Hematopoietic multipotent progenitor cell (in vitro differentiated cells): Measurements from ENCODE around the gene TENT5C. TPM values are rescaled to one million over a fixed set of nuclear protein-coding genes. Genes with fewer than 3 reads are reported as not detected.
A peak's percentile ranks its signal among the peaks of the same experiment; 100 is the strongest.

Experiments
- DNase-seq, 3 donors: peaks; one replicate each; pipeline ENCODE4 v3.0.0-alpha.2; 2011 to 2015; ENCODE audit warnings: low read depth in 2 of 3, low spot score in 2 of 3
- total RNA-seq: library from RNA; depleted of rRNA; stranded (reverse); fragments of >200 nt; gene quantifications from one replicate; pipeline ENCODE4 v1.2.3, GENCODE V29; 2012

Gene TENT5C
- total RNA-seq, 1 donor: 12.4 TPM

DNA sequence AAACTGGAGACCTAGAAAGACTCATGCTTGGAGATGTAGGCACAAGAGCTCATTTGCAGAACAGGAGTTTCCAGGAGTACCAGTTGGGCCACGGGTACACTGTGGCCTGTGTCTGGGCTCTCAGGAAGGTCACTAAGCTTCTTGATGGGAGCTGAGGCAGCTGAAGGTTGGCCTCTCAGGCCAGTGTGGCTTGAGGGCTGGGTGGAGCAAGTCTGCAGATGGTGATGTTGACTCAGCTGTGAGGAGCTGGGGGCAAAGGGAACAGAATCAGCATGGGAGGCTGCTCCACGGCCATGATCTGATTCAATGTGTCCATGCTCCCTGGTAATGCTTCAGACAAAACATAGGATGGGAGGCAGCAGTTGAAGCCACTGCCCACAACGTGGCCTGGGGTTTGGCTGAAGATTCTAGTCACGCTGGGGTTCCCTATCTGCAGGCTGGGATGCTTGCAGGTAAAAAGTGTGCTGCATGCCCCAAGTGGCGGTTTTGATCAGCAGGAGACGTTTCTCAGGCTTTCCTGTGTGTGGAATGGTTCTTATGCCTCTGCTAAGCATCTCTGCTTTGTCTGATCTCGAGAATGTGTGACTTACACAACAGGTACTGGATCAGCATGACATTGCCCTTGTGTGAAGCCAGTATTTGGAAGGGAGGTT is 15.4 kb upstream of the TENT5C start:
- DNase-seq: no peak

DNA sequence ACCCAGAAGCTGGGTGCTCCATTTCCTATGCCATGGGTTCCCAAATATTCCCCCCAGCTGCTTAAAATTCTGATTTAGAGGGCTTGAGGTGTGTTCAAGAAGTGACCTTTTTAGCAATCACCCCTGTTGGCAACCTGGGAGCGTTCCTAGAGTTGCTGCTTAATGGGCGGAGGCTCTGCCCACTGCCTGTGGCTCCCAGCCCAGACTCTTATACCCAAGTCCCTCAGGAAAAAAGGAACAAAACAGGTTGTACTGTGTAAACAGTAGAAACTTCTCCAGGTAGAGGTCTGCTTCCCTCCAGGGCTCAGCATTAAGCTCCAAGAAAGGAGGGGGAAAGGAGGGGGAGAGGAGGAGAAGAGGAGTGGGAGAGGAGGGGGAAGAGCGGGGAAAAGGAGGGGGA is 14.6 kb upstream of the TENT5C start:
- no peak for DNase-seq

DNA sequence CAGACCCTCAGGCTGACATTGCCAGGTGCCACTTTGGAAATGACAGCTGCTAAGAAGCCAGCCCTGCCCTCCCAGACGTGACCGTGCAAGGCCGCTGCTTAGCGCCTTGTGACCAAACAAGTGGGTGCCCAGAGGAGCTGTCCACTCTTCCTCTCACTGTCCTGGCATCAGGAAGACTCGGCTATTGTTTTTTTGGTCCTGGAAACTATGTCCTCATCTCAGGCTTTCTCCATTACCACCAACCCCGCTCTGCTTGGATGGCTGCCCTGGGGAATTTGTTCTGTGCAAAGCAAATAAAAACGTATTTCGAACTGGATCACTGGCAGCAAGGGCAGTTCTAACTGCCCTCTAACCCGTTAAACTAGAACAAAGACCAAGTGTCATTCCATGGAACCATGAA is 13.7 kb upstream of the TENT5C start:
- DNase-seq: no peak

DNA sequence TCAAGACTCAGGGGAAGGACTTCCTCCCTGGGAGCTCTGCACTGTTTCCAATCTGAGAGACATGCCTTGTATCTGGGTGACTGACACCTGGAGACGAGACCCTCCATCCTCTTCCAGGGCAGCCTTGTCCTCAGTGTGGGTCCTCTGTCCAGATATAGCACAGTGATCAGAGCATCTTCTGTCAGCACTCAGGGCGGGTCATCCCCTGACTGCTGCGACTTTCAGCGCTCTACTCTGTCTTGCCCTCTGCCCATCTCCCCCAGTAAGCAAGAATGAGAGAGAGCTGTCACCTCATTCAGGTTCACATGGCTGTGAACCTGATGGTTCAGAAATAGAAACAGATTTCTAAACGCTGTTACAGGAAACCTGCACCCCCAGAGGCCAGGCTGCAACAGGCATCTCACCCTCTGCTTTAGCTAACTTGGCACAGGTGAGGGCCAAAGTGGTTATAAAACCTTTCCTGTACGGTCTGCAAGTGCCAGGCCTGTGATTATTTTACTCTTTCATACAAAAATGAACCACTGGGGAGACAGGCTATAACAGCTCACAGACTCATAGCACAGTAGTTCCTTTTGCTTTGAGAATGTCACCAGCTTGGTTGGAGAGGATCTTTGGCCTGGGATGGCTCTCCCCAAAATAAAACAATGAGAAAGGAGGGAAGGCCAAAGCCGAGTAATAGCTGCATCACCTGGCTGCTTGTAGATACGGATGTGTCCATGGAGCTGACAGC is 11.4 kb upstream of the TENT5C start:
- DNase-seq: no peak

DNA sequence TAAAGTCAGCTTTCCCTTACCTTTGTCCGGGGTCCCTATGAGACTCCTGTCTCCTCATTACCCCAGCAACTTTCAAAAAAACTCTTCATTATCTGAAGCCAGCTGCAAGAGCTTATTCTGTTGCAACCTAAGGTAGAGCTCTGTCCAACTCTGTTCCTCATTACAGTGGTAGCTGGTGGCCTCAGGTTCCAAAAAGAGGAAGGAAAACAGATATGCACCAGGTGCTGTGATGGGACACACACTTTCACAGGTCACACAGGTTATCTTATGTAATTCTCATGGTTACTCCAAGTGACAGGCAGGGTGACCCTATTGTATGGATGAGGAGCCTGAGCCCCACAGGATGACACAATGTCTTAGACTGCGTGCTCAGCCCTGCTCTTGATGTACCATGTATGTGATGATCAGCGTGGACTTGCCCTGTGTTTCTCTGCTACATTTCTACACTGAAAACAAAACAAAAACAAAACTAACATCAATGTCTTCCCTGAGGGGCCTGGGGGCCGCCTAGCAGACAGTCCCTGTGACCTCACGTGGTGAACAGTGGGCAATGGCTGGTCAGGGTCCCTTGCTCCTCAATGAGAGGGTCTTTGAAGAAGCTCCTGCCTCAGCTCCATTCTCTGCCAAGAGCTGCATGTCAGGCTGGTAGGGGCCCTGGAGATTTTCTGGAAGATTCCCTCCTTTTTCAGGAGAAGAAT is 9.7 kb upstream of the TENT5C start:
- DNase-seq: peak in 1 of 3 donors; percentile 46

DNA sequence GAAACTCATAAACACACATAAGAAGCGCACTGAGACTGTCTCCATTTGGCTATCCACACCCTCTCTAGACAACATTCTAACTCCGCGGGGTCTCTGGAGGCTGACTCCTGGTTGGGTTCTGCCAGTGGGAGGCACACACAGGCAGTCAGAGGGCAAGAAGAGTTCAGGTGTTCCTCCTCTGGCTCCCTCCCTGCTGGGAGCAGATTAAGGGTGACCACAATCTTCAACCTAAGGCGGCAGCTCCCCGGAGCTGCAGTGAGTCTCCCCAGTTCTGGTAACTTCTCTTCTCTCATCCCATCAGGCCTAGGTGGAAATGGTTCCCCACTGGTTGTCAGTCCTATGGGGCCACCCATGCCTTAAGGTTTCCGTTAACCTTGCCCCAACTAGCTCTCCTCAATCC is 7.4 kb upstream of the TENT5C start:
- DNase-seq: no peak

DNA sequence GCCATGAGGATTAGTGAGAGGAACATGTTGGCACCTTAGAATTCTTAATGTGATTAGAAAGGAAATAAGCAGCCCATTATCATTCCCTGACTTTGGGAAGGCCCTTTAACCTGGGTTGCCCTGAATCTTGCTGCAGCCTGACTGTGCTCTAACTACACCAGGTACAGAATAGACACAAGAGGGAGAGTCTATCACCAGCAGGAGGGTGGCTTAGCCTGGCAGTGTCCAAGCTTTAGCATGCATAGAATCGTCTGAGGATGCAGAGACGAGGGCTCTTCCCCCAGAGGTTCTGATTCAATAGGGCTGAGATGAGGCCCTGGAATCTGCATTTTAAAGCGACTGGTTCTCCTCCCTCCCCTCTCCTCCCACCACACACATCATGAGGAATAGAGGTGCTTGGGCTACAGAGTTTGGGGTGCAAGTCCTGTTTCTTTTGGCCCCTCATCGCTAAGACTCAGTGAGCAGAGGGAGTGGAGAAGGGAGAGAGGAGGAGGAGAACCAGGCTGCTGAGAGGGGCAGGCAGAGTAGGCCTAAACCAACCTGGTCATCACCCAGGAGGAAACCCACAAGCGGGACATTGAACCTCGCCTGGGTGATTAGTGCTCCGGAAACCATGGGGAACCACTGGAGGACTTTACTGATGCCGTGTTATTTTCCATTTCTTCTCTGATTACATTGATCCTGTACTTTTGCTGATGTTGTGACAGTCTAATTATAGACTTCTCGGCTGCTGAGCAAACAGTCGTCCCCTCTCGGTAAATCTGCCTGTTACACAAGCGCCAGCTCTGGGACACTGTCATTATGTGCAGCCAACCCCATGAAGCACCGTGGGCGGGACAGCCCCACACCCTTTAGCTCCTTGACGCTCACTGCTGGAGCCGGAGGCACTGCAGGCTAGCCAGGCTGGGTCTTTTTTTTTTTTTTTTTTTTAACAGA is 6.3 kb upstream of the TENT5C start:
- DNase-seq: no peak

DNA sequence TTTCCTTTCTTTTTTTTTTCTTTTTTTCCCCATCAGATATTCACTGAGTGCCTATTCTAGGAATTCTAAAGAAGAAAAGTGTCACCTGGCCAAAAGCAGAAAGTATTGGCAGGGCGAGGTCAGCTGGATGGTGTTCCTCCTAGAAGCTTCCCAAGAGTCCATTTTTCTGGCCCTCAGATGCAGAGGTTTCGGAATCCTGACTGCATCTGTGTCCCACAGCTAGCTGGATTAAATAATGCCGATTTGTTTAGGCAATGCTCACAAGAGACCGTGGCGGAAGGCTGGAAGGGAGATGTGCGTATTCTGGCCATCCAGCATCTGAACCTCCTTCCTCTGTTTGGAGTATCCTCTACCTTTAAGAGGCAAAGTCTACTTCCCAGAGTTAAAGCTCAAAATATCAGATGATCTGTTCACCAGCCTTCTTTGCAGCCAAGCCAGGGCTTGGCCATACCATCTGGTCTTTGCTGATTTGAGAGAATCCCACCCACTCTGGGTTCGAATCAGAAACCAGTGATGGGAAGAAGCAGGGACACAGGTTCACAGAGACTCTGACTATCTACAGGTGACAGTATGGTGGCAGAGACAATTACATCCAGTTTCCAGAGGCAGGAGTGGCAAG is 5.4 kb upstream of the TENT5C start:
- no peak for DNase-seq

DNA sequence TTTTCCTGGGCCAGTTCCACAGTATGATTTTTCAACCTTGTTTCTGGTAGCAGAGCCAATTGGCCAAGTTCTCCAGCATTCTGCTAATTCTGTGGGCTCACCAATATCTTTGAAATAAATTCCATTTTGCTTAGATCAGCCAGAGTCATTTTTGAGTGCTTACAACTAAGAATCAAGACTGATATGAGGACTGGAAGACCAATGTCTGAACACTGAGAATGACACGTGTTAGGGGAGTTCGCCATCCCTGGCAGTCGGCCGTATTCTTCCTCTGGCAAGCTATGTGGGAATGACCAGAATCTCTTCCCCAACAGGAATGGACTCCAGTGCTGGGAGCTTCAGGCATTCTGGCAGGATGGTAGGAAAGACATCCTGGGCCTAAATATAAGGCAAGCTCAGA is 4.9 kb upstream of the TENT5C start:
- DNase-seq: no peak

DNA sequence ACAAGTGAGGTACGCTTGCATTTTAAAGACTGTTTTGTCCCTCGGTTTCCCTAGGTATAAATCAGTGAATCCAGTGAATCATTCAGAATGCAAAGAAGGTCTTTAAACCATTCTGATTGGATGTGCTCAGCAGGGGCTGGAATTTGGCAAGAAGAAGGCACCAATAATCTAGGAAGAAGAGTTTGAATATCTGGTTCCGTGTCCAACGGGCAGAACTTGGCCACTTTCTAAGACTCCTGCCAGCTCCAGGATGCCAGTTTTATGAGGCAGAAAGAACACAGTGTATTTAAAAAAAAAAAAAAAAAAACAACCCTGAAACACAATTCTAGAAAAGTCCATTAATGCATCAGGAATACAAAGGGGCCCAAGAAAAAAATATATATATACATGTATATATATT is 3.0 kb upstream of the TENT5C start:
- DNase-seq: no peak

DNA sequence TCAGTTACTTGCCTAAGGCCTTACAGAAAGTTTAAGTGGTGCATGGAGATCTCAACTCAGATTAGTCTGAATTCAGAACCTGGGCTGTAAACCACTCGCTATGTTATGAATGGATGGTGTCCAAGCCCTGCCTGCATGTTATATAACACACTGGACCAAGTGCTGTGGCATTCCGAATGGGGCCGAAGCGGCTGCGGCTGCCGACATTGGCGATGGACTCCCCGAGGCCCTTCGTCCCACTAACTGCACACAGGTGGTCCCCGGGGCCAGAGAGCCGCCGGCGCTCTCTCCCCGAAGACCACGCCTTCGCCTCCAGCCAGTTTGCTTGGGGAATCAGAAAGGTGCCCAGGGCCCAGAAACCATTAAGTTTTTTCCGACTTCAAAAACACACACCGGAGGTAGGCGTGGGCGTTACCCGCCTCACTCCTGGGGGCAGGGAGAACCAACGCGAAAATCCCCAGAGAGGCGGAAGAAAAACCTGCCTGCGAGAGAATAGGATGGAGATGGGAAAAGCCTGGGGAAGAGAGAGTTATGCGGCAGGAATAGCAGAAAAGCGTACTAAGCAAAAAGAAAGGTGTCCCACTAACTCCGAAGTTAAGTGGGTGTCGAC is 579 bp upstream of the TENT5C start:
- DNase-seq: peak in 2 of 3 donors; percentile 13 to 21

DNA sequence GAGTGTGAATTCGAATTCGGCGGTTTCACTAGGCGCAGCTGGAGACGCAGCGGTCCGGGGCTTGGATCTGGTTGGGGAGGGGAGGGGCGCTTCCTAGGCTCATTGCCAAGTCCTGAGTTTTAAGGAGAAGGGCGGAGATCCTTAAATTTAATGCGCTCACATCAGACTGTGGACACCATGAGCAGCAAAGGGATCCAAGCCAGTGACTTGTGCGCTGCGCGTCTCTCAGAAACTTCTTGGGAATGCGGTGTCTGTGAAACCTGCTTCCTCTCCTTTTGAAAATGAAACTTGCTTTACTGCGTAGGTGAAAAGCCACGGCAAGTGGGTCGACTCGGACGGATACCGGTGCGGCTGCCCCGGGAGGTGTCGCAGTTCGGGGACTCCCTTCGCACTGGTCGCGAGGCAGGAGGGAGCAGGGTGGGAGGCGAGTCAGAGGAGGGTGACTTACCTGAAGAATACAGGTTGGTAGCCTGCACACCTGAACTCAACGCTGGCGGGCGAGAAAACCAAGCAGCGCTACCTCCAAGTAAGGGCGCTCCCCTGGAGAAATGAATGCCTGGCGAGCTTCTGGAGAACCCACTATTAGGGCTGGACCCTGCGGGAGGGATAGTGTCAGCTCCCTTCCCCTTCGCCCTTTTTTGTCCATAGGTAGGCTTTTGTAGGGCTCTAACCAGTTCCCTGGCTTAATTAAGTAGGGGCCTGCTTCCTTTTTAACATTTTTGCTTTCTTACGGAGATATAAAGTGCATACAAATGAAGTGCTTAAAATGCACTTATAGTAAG is 992 bp downstream of the TENT5C start:
- peak; percentile 35 to 52 (median 36) for DNase-seq

DNA sequence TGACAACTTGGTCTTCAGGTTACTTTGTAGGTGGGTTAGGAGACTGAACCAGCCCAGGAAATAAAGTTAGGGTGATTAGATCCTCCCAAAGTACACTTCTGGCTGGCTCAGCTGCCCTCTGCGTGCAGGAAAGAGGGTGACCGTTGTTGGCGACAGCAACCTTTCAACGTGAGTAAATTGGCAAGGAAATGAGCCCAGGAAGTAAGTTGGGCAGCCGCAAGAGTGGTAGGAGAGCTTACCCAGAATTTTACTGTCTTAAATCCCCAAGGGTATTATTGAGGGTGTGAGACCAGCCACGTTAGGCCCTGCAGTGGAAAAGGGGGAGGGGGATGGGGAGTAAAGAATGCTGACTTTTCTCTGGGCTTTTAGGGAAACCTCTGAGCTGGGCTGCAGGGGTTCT is 1.6 kb downstream of the TENT5C start:
- DNase-seq: peak in 2 of 3 donors; percentile 41 to 44

DNA sequence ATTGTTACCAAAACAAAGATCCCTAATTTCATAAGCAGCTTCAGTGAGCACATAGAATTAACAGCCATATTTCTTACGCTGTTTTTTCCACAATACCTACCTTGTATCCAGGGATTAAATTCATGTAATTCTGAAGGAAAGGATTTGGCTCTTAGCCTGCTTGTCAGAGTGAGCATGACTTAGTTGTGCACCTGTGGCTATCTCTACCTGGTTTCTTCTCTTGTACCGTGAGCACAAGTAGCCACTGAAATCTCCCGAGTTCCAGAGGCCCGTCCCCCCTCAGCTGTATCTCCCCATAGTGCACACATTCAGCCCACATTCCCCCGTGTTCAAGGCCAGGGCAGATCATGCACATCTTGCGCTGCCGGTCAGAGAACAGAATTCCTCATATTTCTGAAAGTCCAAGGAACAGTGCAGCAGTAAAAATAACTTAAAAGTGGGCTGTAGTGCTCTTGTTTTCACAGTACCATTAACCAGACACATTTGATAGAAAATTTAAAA is 2.3 kb downstream of the TENT5C start:
- DNase-seq: no peak

DNA sequence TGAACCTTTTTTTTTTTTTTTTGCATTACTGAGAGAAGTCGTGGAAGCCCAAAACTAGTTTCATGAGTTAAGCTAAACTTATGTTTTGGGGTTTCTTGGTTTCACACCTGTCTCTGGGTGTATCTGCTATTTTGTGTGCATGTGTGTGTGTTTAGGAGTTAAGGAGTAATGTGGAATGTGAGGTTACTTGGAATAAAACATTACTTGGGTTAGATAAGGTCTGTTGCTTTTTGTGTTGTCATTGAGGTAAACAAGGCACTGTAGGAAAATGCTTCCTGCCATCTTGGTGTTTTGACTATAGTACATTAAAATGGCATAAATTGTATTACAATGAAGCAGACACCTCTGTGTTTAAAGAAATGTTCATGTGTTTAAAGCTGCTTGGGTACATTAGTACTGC is 2.9 kb downstream of the TENT5C start:
- no peak for DNase-seq

DNA sequence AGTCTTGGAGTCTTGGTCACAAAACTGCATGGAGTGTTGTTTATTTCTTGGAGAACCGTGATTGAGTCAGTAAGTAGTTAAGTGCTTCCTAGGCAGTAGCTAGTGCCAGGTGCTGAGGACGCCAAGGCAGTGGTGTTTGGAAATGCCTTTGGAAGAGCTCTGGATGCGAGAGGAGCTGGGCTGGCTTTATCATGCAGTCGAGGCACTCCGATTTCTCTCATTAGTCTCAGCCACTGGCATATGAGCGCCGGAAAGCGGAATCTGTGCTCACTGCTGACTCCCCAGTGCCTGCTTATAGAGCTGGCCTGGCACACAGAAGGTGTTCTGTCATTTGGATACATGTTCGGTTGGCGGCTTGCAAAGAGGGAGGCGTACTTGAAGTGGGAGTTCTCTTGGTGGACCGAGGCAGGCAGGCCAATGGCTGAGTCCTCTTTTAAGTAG is 3.6 kb downstream of the TENT5C start:
- DNase-seq: no peak

DNA sequence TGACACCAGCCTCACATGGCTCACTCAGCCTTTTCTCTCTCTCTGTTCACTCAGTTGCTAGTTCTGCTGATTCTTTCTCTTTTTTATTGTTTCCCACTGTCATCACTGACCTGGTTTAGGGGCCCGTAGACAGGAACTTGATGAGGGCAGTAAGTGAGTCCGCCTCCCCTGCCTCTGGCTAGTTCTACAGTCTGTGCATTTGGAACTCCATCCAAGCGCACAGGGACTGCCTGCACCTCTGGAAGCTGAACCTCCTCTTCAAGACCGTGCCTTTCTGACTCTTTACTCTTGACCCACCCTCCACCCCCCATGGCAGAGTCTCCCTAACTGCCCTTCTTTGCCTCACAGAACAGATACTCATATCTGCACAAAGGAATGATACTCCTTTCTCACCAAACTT is 4.2 kb downstream of the TENT5C start:
- no peak for DNase-seq

DNA sequence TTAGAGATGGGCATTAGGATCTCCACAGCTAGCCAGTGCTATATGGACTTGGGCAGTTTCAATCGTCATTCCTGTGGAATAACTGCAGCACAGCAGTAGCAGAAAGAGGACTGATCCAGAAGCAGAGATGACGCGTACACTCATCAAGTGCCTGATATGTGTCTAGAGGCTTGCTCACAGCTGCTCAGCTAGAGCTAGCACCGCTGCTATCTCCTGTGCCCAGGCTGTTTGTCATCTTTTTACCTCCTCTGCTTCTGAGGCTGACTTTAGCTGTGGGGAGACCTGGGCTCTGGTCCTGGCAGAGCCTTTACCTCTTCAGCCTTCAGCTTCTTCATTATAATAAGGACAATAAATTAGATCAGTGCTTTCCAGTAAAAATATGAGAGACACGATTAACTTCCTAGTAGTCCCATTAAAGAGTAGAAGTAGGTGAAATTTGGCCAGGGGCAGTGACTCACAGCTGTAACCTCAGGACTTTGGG is 5.3 kb downstream of the TENT5C start:
- DNase-seq: peak in 1 of 3 donors; percentile 26
